Activated CD8-positive, alpha-beta memory T cell treated with anti-CD3 and anti-CD28 coated beads, Interleukin-2, amount 50 U/mL, for 48 hours (primary cell): ENCODE measurements around the gene TMSB15C.

ENCODE experiments used
- DNase-seq: peaks from one replicate; pipeline ENCODE4 v3.0.0-alpha.2; 2020

Gene TMSB15C

GRCh38 chrX:104041003-104041402, 35.0 kb downstream of the TMSB15C start:
- no peak for DNase-seq

DNA sequence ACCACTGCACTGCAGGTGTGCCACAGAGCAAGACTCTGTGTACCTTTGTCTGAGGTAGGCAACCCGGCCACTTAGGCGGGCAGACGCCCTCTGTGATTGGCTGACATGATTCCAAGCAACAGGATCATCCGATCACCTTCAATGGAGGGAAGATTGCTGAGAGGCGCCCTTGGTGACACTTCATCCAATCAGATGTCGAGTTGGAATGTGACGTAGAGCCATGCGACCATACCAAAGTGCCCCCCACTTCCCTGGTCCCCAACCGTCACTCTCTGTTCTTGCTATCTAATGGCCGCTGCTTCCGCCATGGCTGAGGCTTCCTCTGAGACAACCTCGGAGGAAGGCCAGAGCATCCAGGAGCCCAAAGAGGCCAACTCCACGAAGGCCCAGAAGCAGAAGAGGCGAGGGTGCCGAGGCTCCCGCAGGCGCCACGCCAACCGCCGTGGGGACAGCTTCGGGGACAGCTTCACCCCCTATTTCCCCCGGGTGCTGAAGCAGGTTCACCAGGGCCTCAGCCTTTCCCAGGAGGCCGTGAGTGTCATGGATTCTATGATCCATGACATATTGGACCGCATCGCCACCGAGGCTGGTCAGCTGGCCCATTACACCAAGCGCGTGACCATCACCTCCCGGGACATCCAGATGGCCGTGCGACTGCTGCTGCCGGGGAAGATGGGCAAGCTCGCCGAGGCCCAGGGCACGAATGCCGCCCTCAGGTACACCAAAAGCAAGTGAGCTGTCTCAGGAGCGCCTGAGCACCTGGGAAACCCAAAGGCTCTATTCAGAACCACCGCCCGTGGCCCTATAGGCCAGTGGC, 36.1 kb downstream of the TMSB15C start, which contains the start of gene H2BW2:
Gene H2BW2, plus strand, starts transcription at position 268 of the 817 bp plus-strand sequence. Its CDS starts 39 bp downstream, at position 307.
- no peak for DNase-seq
